Endothelial cell (in vitro differentiated cells): Measurements from ENCODE around the gene DSCAML1. TPM values are rescaled to one million over a fixed set of nuclear protein-coding genes. Genes with fewer than 3 reads are reported as not detected.

Experiments
- DNase-seq: peaks from one replicate; pipeline ENCODE4 v3.0.0; 2021; ENCODE audit warnings: low spot score
- H3K27ac Mint-ChIP-seq: one replicate; pipeline ENCODE4 v1.8.0; 2021; ENCODE audit warnings: mixed read lengths, inconsistent platforms; ENCODE audit not compliant: unreplicated experiment
- H3K27me3 Mint-ChIP-seq: one replicate; pipeline ENCODE4 v1.8.0; 2021; ENCODE audit warnings: mild to moderate bottlenecking, moderate library complexity, mixed read lengths, inconsistent platforms; ENCODE audit not compliant: unreplicated experiment
- H3K36me3 Mint-ChIP-seq: one replicate; pipeline ENCODE4 v1.8.0; 2021; ENCODE audit warnings: mild to moderate bottlenecking, low read depth, mixed read lengths, inconsistent platforms; ENCODE audit not compliant: unreplicated experiment
- H3K4me1 Mint-ChIP-seq: one replicate; pipeline ENCODE4 v1.8.0; 2021; ENCODE audit warnings: mild to moderate bottlenecking, mixed read lengths, inconsistent platforms; ENCODE audit not compliant: unreplicated experiment
- H3K4me3 Mint-ChIP-seq: one replicate; pipeline ENCODE4 v1.8.0; 2021; ENCODE audit warnings: mild to moderate bottlenecking, mixed read lengths, inconsistent platforms; ENCODE audit not compliant: unreplicated experiment
- H3K9me3 Mint-ChIP-seq: one replicate; pipeline ENCODE4 v1.8.0; 2021; ENCODE audit warnings: mixed read lengths, inconsistent platforms; ENCODE audit not compliant: unreplicated experiment
- CTCF ChIP-seq: fragments of 200-600 bp; sonication (generic); IDR thresholded peaks from one replicate; pipeline ENCODE4 v1.5.0; 2021; ENCODE audit warnings: antibody characterized with exemption; ENCODE audit not compliant: unreplicated experiment
- total RNA-seq: library from RNA; stranded (reverse); fragmentation: NEBNext Ultra II Directional; extraction: Animal tissue kit (Norgen Biotek cat#: 25700); gene quantifications from one replicate; pipeline ENCODE4 v1.2.1, GENCODE V29; 2021; ENCODE audit not compliant: unreplicated experiment

The DSCAML1 gene
- total RNA-seq, 1 donor from 2014 or later, result 3.8 TPM

GRCh38 chr11:117546431-117547194 lies 250.4 kb downstream of the DSCAML1 start:
- no peak for DNase-seq
- no peak overlapping the region for H3K4me3 Mint-ChIP-seq
- peaks cover 9% of the 10 kb centered on the region for H3K27me3 Mint-ChIP-seq
- no peaks in the 10 kb centered on the region for H3K9me3 Mint-ChIP-seq
- no peak for TF ChIP-seq CTCF
- H3K4me1 Mint-ChIP-seq, result peaks cover 16% of the 10 kb centered on the region
- no peak overlapping the region for H3K27ac Mint-ChIP-seq
- no peaks in the 10 kb centered on the region for H3K36me3 Mint-ChIP-seq

- TF ChIP-seq CTCF, result no peak
- Mint-ChIP-seq H3K4me1 (peaks cover 16% of the 10 kb centered on the region), H3K9me3 (no peaks in the 10 kb centered on the region), H3K27me3 (peaks cover 9% of the 10 kb centered on the region), H3K27ac (no peak overlapping the region), H3K4me3 (no peak overlapping the region), H3K36me3 (no peaks in the 10 kb centered on the region)
- no peak for DNase-seq
Observed at GRCh38 chr11:117545706-117546105, 251.3 kb downstream of the DSCAML1 start.

GRCh38 chr11:117544130-117544800 lies 252.8 kb downstream of the DSCAML1 start:
- no peak for TF ChIP-seq CTCF
- no peak for DNase-seq
- Mint-ChIP-seq H3K27ac (no peak overlapping the region), H3K4me1 (peaks cover 16% of the 10 kb centered on the region), H3K27me3 (peaks cover 9% of the 10 kb centered on the region), H3K4me3 (no peak overlapping the region), H3K36me3 (no peaks in the 10 kb centered on the region), H3K9me3 (no peaks in the 10 kb centered on the region)

GRCh38 chr11:117541211-117541610 lies 255.8 kb downstream of the DSCAML1 start:
- Mint-ChIP-seq H3K27me3 (peaks cover 6% of the 10 kb centered on the region), H3K4me3 (no peak overlapping the region), H3K36me3 (no peaks in the 10 kb centered on the region), H3K4me1 (peaks cover 16% of the 10 kb centered on the region), H3K9me3 (no peaks in the 10 kb centered on the region), H3K27ac (no peak overlapping the region)
- DNase-seq, result no peak
- no peak for TF ChIP-seq CTCF
